K562 (cell line): ENCODE data around the gene PTK6.

Experiments
- EZH2 ChIP-seq: IDR thresholded peaks from 2 replicates; pipeline ENCODE4 v1.6.1; 2012; ENCODE audit warnings: low read depth, mild to moderate bottlenecking, inconsistent platforms, low read length, borderline replicate concordance
- POLR2AphosphoS5 ChIP-seq: IDR thresholded peaks from 2 replicates; pipeline ENCODE4 v1.6.1; 2011; ENCODE audit warnings: mild to moderate bottlenecking, low read depth, low read length, moderate library complexity; ENCODE audit not compliant: control insufficient read depth, insufficient read depth
- PTTG1 ChIP-seq: fragments of 450-650 bp; IDR thresholded peaks from 2 replicates; pipeline ENCODE4 v1.6.1; 2016; ENCODE audit warnings: low read depth, mild to moderate bottlenecking, missing genetic modification characterization, missing compliant biosample characterization
- SMARCA5 ChIP-seq: fragments of 450-650 bp; IDR thresholded peaks from 2 replicates; pipeline ENCODE4 v1.6.1; 2016
- SMC3 ChIP-seq: conservative IDR thresholded peaks from 2 replicates; pipeline ENCODE4 v1.6.1; 2011; ENCODE audit warnings: low read depth, low read length, improper control_type of control experiment; ENCODE audit not compliant: insufficient read depth
- TF ChIP-seq, protein P1 (sequence below): fragments of 450-650 bp; IDR thresholded peaks from 2 replicates; pipeline ENCODE4 v1.6.1; 2016; ENCODE audit warnings: borderline replicate concordance

DNA sequence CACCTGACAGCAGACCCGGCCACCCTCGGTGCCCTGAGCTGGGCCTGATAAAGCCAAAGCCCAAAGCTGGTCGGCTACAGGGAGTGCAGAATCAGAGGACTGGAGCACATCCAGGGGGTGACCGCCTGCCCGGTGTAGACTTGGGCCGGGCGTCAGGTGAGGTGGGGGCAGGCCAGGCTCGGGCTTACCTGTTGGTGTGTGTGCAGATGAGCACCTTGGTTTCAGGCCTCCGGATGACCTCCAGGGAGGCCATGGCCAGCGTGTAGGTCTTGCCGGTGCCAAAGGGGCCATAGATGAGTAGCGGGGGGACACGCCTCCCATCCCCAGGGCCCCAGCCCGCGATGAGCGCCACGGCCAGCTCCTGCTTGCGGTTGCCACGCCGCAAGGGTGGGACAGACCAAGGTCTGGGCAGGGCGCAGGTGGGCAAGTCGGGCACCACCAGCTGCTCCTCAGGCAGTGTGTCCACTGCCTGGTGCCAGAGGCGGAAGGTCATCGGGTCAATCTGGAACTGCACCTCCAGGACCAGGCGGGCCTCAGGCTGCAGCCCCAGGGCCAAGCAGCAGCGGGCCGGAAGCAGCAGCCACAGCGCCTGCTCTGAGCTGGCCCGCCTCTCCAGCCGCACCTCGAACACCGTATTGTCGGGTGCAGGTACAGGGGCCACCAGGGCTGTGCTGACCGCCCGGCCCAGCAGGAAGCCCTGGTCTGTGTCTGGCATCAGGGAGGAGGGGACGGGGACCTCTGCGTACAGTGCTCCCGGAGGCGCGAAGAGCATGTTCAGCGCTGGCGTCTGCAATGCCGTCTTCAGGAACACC, 31.2 kb upstream of the PTK6 start:
- TF ChIP-seq SMC3 (no peak), POLR2AphosphoS5 (no peak), EZH2 (no peak), SMARCA5 (no peak), PTTG1 (tag) (no peak)
- TF ChIP-seq, protein P1, sequence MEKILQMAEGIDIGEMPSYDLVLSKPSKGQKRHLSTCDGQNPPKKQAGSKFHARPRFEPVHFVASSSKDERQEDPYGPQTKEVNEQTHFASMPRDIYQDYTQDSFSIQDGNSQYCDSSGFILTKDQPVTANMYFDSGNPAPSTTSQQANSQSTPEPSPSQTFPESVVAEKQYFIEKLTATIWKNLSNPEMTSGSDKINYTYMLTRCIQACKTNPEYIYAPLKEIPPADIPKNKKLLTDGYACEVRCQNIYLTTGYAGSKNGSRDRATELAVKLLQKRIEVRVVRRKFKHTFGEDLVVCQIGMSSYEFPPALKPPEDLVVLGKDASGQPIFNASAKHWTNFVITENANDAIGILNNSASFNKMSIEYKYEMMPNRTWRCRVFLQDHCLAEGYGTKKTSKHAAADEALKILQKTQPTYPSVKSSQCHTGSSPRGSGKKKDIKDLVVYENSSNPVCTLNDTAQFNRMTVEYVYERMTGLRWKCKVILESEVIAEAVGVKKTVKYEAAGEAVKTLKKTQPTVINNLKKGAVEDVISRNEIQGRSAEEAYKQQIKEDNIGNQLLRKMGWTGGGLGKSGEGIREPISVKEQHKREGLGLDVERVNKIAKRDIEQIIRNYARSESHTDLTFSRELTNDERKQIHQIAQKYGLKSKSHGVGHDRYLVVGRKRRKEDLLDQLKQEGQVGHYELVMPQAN, result no peak
